Left ventricle myocardium inferior (tissue), 1 donor: Measurements from ENCODE around the gene SMIM36. TPM values are rescaled to one million over a fixed set of nuclear protein-coding genes. Genes with fewer than 3 reads are reported as not detected.

Experiments used
- DNase-seq: peaks from one replicate; pipeline ENCODE4 v3.0.0-alpha.2; 2020
- H3K27ac ChIP-seq: fragments of 200-600 bp; replicated peaks from 2 replicates; pipeline ENCODE4 v1.8.0; 2021
- H3K27me3 ChIP-seq: fragments of 200-600 bp; 2 replicates; pipeline ENCODE4 v1.8.0; 2021; ENCODE audit warnings: low read depth
- H3K36me3 ChIP-seq: fragments of 200-600 bp; 2 replicates; pipeline ENCODE4 v1.8.0; 2021
- H3K4me1 ChIP-seq: fragments of 200-600 bp; 2 replicates; pipeline ENCODE4 v1.8.0; 2021
- H3K4me3 ChIP-seq: fragments of 200-600 bp; 2 replicates; pipeline ENCODE4 v1.8.0; 2021; ENCODE audit warnings: mild to moderate bottlenecking, moderate library complexity
- H3K9me3 ChIP-seq: fragments of 200-600 bp; replicated peaks from 2 replicates; pipeline ENCODE4 v1.8.0; 2021
- CTCF ChIP-seq: fragments of 200-600 bp; IDR thresholded peaks from 2 replicates; pipeline ENCODE4 v1.8.0; 2021; ENCODE audit warnings: antibody characterized with exemption, mild to moderate bottlenecking, borderline replicate concordance
- intact Hi-C: fragments of 100-400 bp; cut with micrococcal nuclease; formaldehyde crosslinking; loops from one replicate; pipeline ENCODE4 v1.11.0; 2022
- long read RNA-seq: library from polyadenylated mRNA; unstranded; transcript quantifications from one replicate; pipeline ENCODE4 v2.0.0, GENCODE V29; 2021
- total RNA-seq: library from RNA; stranded (reverse); fragmentation: NEBNext Ultra II Directional; extraction: Animal tissue kit (Norgen Biotek cat#: 25700); gene quantifications from one replicate; pipeline ENCODE4 v1.2.1, GENCODE V29; 2021
- donor health status: DM: no; HTN: yes; CAD: no; lungs with severe emphysema.

The SMIM36 gene
- not detected for total RNA-seq
- long read RNA-seq, result 0 reads

DNA sequence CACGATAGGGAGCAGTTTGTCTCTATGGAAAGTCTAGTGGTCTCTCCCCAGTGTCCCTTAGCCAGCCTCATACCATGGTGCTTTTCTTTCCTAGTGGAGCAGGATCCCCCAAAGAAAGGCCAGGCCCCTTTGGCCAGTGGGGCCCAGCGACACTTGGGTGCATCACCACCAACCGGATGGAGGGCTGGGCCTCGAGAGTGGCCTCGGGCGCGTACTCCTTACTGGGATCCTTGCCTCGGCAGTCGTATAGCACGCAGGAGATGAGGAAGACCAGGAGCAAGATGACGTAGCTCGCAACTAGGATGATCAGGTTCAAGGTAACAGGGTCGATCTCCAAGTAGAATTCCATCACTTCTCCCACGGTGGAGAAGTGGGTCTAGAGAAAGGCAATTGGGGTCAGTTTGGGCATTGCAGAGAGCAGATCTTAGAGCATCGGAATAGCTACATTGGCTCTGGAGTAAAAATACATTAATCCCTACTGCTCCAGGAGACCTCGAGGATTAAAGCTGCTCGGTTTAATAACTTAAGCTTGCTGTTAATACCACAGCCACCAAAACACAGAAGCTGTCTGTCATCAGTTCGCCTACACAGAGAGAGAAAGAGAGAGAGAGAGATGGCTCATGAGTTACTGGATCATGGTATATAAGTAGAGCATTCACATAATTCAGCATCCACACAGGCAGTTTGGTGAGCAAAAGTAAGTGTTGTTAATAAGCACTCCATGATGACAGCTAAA is at the start of gene SMIM36:
TSS of gene SMIM36 (minus strand) at position 467 of the 736 bp plus-strand sequence.
- TF ChIP-seq CTCF, result no peak
- no peak for DNase-seq
- H3K27ac ChIP-seq, result no peak within 1 kb of the TSS
- H3K4me3 ChIP-seq, result no peak within 1 kb of the TSS
- no peaks in the 10 kb centered on the region for H3K4me1 ChIP-seq
- H3K9me3 ChIP-seq, result no peaks in the 10 kb centered on the region
- H3K36me3 ChIP-seq, result no peaks in the 10 kb centered on the region
- intact Hi-C loops, result loop anchor here (10.0 kb wide), 1 partner anchor 96 kb away; no protein-coding TSS in a partner anchor
- H3K27me3 ChIP-seq, result no peaks in the 10 kb centered on the region

GRCh38 chr17:55555772-55556171 is 44.5 kb upstream of the SMIM36 start:
- intact Hi-C loops, result no loop called here
- no peak for DNase-seq
- Histone ChIP-seq H3K36me3 (no peaks in the 10 kb centered on the region), H3K9me3 (no peaks in the 10 kb centered on the region), H3K4me3 (no peak overlapping the region), H3K27ac (no peak overlapping the region), H3K4me1 (no peaks in the 10 kb centered on the region), H3K27me3 (peaks cover 15% of the 10 kb centered on the region)
- no peak for TF ChIP-seq CTCF

GRCh38 chr17:55549140-55549539 is 37.9 kb upstream of the SMIM36 start:
- peak; percentile 50 for TF ChIP-seq CTCF
- H3K9me3 ChIP-seq, result peaks cover 4% of the 10 kb centered on the region
- no peaks in the 10 kb centered on the region for H3K36me3 ChIP-seq
- DNase-seq, result no peak
- H3K4me3 ChIP-seq, result no peak overlapping the region
- H3K27ac ChIP-seq, result no peak overlapping the region
- intact Hi-C loops, result no loop called here
- no peaks in the 10 kb centered on the region for H3K27me3 ChIP-seq
- no peaks in the 10 kb centered on the region for H3K4me1 ChIP-seq

GRCh38 chr17:55546991-55547664 is 35.9 kb upstream of the SMIM36 start:
- intact Hi-C loops, result no loop called here

GRCh38 chr17:55546481-55546880 is 35.2 kb upstream of the SMIM36 start:
- Histone ChIP-seq H3K27me3 (no peaks in the 10 kb centered on the region), H3K27ac (no peak overlapping the region), H3K36me3 (no peaks in the 10 kb centered on the region), H3K4me1 (no peaks in the 10 kb centered on the region), H3K4me3 (no peak overlapping the region), H3K9me3 (peaks cover 4% of the 10 kb centered on the region)
- intact Hi-C loops, result no loop called here
- DNase-seq, result no peak
- TF ChIP-seq CTCF, result no peak

More at GRCh38 chr17:55546991-55547664, 35.9 kb upstream of the SMIM36 start:
- Histone ChIP-seq H3K36me3 (no peaks in the 10 kb centered on the region), H3K27me3 (no peaks in the 10 kb centered on the region), H3K4me1 (no peaks in the 10 kb centered on the region), H3K27ac (no peak overlapping the region), H3K9me3 (peaks cover 4% of the 10 kb centered on the region), H3K4me3 (no peak overlapping the region)
- no peak for TF ChIP-seq CTCF
- DNase-seq, result no peak
